GM19452 (cell line): ENCODE measurements around the gene FREY1.

ENCODE experiments used
- ATAC-seq: cut with Tn5 transposase; IDR thresholded peaks from one replicate; pipeline ENCODE4 v1.9.1; 2021; ENCODE audit not compliant: unreplicated experiment

FREY1 gene

GRCh38 chr11:45929486-45930030 is 22.5 kb upstream of the FREY1 start:
- ATAC-seq = no peak

DNA sequence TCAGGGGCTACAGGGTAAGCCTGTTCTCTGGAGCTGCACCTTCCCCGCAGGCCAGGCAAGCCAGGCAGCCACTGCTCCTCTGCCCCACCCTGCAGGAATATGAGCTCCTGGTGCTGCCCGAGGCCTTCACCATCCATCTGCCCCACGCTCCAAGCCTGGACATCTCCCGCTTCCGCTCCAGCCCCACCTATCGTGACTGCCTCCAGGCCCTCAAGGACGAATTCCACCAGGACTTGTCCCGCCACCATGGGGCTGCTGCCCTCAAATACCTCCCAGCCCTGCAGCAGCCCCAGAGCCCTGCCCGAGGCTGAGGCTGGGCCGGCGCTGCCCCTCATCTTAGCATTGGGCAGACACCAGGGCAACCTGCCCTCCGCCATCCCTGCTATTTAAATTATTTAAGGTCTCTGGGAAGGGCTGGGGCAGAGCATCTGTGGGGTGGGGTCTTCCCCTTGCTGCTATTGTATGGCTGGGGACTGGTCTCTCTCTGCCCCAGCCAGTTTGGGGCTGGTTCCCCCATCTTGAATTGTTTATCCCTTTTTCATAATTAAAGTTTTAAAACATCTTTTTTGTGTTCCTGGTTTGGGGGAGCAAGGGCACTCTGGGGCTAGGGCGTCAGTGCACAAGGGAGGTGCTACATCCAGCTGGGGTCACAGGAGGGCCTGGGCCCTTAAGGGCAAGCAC is 21.6 kb upstream of the FREY1 start:
- no peak for ATAC-seq

GRCh38 chr11:45927684-45928413 is 20.8 kb upstream of the FREY1 start:
- no peak for ATAC-seq

- ATAC-seq = no peak
These were observed 20.2 kb upstream of the FREY1 start for GRCh38 chr11:45927332-45927683.

- ATAC-seq = no peak
These were observed 19.7 kb upstream of the FREY1 start for GRCh38 chr11:45926536-45927331.

- no peak for ATAC-seq
These were observed 18.9 kb upstream of the FREY1 start for GRCh38 chr11:45926001-45926401.

- ATAC-seq = no peak
These were observed 18.5 kb upstream of the FREY1 start for GRCh38 chr11:45925550-45925949.

GRCh38 chr11:45924927-45925326 is 17.9 kb upstream of the FREY1 start:
- ATAC-seq = no peak

DNA sequence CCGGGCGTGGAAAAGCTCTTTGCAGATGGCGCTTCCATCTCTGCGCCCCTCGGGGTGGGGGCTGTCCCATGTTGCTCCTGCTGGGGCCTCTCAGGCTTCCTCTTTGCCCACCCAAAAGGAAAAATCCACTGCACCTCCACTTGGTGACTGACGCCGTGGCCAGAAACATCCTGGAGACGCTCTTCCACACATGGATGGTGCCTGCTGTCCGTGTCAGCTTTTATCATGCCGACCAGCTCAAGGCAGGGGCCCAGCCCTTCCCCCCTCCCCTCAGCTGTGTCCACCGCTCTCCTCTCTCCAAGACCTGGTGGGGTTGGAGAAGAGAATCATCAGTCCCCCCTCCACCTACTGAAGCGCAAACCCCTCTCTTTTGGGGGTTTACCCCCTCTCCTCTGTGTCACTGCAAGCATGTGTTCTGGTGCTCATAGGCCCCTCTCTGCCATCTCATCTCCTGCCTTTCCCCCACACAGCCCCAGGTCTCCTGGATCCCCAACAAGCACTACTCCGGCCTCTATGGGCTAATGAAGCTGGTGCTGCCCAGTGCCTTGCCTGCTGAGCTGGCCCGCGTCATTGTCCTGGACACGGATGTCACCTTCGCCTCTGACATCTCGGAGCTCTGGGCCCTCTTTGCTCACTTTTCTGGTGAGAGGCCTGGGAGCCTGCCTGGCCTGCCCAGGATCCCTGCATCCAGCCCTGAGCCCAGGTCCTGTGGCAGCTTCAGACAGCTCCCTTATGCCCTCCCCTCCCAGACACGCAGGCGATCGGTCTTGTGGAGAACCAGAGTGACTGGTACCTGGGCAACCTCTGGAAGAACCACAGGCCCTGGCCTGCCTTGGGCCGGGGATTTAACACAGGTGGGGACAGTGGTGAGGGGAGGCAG is 17.2 kb upstream of the FREY1 start:
- no peak for ATAC-seq

DNA sequence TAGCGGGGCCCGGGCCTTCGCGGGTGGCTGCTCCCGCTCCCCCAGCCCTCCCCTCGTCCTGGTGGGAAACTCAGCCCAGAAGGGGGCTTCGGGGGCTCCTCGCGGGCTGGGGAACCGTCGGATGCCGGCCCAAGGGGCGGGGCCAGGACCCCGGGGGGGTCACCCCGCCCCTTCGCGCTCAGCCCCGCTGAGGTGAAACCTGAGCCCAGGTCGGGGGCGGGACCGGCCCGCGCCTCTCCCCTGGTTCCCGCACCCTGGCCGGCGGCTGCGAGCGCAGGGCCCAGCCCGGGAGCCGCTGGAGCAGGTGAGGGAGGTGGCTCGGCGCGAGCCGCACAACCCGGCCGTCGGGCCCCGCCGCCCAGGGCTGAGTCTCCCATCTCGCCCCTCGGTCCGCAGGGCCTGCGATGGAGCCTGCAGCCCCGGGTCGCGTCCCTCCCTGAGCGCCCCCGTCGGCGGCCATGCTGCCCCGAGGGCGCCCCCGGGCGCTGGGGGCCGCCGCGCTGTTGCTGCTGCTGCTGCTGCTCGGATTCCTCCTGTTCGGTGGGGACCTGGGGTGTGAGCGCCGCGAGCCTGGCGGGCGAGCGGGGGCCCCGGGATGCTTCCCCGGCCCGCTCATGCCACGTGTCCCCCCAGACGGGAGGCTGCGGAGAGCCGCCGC is 15.5 kb upstream of the FREY1 start, which contains the start of gene LARGE2:
TSS of gene LARGE2 (plus strand) at position 232 of the 658 bp plus-strand sequence. CDS start at position 459, 227 bp downstream.
- ATAC-seq = no peak

GRCh38 chr11:45921561-45922424 is 14.7 kb upstream of the FREY1 start:
- no peak for ATAC-seq

GRCh38 chr11:45920531-45921477 is 13.7 kb upstream of the FREY1 start:
- no peak for ATAC-seq

- no peak for ATAC-seq
These were observed 12.9 kb upstream of the FREY1 start for GRCh38 chr11:45919806-45920530.

- ATAC-seq = no peak
These were observed 12.0 kb upstream of the FREY1 start for GRCh38 chr11:45918962-45919675.

DNA sequence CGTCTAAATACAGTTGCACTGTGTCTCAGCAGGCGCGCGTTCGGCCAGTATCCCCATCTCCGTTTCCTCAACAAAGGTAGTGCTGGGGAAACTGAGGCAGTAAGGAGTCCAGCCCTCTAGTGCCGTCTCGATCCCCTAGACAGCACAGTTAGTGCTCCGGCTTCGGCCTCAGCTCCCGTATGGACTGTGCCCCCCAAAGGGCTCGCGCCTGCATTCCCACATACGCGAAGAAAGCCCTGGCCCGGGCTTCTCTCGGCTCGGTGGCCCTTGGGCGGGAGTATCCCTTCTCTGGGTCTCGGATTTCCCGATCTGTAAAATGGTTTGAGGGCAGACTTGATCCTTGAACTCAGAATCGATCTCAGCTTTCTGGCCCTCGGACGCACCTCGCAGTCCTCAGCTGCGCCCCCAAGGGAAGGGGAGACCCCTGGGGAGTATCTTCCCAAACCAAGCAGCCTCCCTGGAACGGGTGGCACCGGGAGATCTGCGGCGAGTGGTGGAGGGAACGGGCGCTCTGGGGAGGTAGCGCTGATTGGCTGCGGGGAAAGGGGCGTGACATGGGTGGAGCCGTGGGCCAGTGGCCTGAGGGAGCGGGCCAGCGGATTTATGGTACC is 11.4 kb upstream of the FREY1 start:
- ATAC-seq = no peak

DNA sequence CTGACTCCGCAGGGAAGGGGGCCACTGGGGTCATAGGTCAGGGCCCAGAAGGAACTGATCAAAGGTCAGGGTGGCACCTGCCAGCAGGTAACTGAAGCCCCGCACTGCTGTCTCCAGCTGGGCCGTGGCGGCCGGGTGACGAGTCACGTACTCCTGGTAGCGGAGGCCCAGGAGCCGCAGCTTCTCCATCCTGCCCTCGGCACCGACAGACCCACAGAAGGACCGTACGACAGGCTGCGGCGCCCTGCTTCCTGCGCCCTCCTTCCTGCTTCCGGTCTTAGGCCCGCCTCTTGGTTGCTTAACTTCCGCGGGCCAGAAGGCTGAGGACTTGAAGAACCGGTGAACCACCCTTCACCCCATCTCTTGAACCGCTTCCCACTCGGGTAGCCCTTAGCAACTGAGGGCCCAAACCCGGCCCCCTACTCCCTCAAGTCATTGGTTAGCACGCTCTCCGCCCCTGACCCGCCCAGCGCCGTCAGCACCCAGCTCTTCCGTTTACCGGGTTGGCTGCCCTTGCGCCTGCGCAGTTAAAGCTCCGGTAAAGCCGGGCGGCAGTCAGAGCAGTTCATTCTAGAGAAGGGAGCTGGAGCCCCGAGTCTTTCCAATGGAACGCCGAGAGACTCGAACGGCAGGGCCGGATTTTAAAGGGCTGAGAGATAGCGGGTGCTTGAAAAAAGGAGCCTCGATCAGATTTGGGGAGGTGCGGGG is 10.7 kb upstream of the FREY1 start, which contains the start of gene PEX16:
TSS of gene PEX16 (minus strand) at position 255 of the 708 bp plus-strand sequence. CDS start at position 189, 66 bp downstream.
- ATAC-seq = peak; percentile 92
